Esophagus muscularis mucosa (tissue), 4 donors: ENCODE results near the gene GNG10. TPM values are rescaled to one million over a fixed set of nuclear protein-coding genes. Genes with fewer than 3 reads are reported as not detected.
"Not testable (repeated sequence)": the region's sequence is repeated elsewhere in the genome, so short reads cannot be mapped to it uniquely, and the experiment has no call there.

ENCODE experiments used
- DNase-seq: peaks from one replicate; pipeline ENCODE4 v3.0.0-alpha.2; 2017; ENCODE audit errors: extremely low spot score
- H3K27ac ChIP-seq, 4 donors: fragments of 200-600 bp; sonication (generic); replicated peaks in 1 of 4; 1 replicate in 3 of 4; 2 replicates in 1 of 4; pipeline ENCODE4 v1.5.1; 2016 to 2019; ENCODE audit warnings: mild to moderate bottlenecking in 1 of 4
- H3K27me3 ChIP-seq, 4 donors: fragments of 200-600 bp; sonication (generic); one replicate each; pipeline versions ENCODE4 v1.5.1 to v1.6.0; 2016 to 2019
- H3K36me3 ChIP-seq, 4 donors: fragments of 200-600 bp; sonication (generic); one replicate each; pipeline ENCODE4 v1.5.1; 2016 to 2019
- H3K4me1 ChIP-seq, 4 donors: fragments of 200-600 bp; sonication (generic); one replicate each; pipeline ENCODE4 v1.5.1; 2016 to 2019
- H3K4me3 ChIP-seq, 4 donors: fragments of 200-600 bp; sonication (generic); 1 replicate in 2 of 4; 2 replicates in 2 of 4; pipeline ENCODE4 v1.5.1; 2016 to 2019; ENCODE audit warnings: mild to moderate bottlenecking in 4 of 4, moderate library complexity in 1 of 4
- H3K9me3 ChIP-seq, 4 donors: fragments of 200-600 bp; sonication (generic); 1 replicate in 3 of 4; 2 replicates in 1 of 4; pipeline ENCODE4 v1.5.1; 2016 to 2019
- EP300 ChIP-seq: sonication (generic); formaldehyde crosslinking; IDR thresholded peaks from one replicate; pipeline ENCODE4 v1.6.1; 2017; ENCODE audit warnings: antibody characterized with exemption
- POLR2A ChIP-seq: fragments of 450-650 bp; IDR thresholded peaks from one replicate; pipeline ENCODE4 v1.6.1; 2017; ENCODE audit warnings: antibody characterized with exemption, moderate library complexity, mild to moderate bottlenecking, low read depth
- POLR2AphosphoS5 ChIP-seq, 2 donors: sonication (generic); formaldehyde crosslinking; IDR thresholded peaks; one replicate each; pipeline ENCODE4 v1.6.1; 2017; ENCODE audit warnings: antibody characterized with exemption in 2 of 2
- WGBS: methylation state at CpG from one replicate; pipeline ENCODE4 v1.1.5; 2018; 5-methylcytosine and 5-hydroxymethylcytosine counted together
- intact Hi-C: fragments of 100-400 bp; cut with DNase I; formaldehyde crosslinking; loops from one replicate; pipeline ENCODE4 v1.15.1; 2023
- total RNA-seq, 4 donors: library from RNA; depleted of rRNA; stranded (reverse); fragments of >200 nt; gene quantifications; one replicate each; pipeline versions ENCODE4 v1.1.0 to v1.2.1, GENCODE V29; 2016
- TF ChIP-seq, protein P1 (sequence below), 3 experiments: fragments of 200-600 bp in 2 of 3; fragments of 450-650 bp in 1 of 3; sonication (generic) in 2 of 3; IDR thresholded peaks; one replicate each; pipeline ENCODE4 v1.5.1; 2017 to 2019; ENCODE audit warnings: antibody characterized with exemption in 3 of 3, mild to moderate bottlenecking in 2 of 3, moderate library complexity in 1 of 3

Gene GNG10
- total RNA-seq: 10 to 100 TPM; 28.4 to 94.3 (median 66.1) TPM

DNA sequence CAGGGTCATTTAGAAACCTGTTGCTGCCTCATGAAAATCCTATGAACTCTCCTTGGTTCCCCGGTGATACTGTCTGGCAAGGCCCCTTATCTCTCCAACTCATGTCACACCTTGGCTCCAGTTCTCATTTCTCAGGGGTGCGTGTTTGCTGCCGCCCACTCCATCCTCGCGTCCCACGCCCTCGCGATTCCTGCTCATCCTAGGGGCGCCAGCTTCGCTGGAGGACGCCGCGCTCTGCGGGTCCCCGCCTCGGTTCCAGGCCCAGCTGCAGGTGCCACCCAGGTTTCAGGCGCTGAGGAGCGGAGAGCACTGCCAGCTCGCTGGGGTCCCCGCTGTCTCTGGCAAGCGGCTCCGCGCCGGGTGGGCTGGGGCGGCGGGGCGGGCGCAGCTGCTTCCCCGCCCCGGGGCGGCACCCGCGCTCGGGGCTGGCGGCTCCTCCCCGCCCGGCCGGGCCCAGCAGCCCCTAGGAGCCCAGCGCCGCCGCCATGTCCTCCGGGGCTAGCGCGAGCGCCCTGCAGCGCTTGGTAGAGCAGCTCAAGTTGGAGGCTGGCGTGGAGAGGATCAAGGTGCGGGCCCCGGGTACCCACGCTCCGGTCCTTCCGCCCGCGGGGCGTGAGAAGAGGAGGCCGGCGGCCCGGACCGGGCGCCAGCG is at the start of gene GNG10:
Gene GNG10, plus strand, starts transcription at position 456 of the 652 bp plus-strand sequence. Its CDS starts 30 bp downstream, at position 486.
- H3K27me3 ChIP-seq: no peaks in the 10 kb centered on the region
- WGBS: 0% methylated on average over 1 of the region's 61 CpGs

DNA sequence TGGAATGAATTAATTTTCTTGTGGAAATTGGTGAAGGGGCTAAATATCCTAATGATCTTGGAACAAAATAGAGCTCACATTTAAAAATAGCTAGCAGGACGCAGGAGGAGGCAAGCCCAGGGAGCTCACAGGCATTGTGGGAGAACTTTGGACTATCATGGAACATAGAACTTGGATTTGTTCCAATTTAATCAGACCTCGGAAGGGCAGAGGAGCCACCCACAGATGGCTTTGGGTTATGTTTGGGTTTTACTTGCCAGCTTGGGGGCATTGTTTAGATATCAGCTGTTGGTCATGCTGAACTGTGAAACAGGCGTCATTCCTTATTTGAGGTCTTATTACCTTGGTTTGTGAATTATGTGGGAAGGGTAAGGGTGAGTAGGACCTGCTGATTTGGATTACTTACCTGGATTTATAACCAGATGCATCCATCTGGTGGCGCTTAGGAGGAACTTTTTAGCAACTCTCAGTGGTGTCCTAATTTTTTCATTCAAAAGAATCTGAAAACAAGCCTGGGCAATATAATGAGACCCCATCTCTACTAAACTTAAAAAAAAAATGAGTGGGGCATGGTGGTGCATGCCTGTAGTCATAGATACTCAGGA is 47.9 kb upstream of the GNG10 start:
- no peak overlapping the region for H3K27ac ChIP-seq
- intact Hi-C loops: no loop called here
- H3K36me3 ChIP-seq: no peaks in the 10 kb centered on the region
- no peaks in the 10 kb centered on the region for H3K4me1 ChIP-seq
- H3K4me3 ChIP-seq: no peak overlapping the region
- WGBS: 33% methylated on average over 4 of the region's 4 CpGs
- H3K9me3 ChIP-seq: no peaks in the 10 kb centered on the region
- no peak for DNase-seq
- no peak for TF ChIP-seq EP300
- no peak for TF ChIP-seq POLR2AphosphoS5 (IDR thresholded peaks at IDR 0.05)
- TF ChIP-seq, protein P1, sequence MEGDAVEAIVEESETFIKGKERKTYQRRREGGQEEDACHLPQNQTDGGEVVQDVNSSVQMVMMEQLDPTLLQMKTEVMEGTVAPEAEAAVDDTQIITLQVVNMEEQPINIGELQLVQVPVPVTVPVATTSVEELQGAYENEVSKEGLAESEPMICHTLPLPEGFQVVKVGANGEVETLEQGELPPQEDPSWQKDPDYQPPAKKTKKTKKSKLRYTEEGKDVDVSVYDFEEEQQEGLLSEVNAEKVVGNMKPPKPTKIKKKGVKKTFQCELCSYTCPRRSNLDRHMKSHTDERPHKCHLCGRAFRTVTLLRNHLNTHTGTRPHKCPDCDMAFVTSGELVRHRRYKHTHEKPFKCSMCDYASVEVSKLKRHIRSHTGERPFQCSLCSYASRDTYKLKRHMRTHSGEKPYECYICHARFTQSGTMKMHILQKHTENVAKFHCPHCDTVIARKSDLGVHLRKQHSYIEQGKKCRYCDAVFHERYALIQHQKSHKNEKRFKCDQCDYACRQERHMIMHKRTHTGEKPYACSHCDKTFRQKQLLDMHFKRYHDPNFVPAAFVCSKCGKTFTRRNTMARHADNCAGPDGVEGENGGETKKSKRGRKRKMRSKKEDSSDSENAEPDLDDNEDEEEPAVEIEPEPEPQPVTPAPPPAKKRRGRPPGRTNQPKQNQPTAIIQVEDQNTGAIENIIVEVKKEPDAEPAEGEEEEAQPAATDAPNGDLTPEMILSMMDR (IDR thresholded peaks at IDR 0.05): no peak
- TF ChIP-seq POLR2A: no peak
- H3K27me3 ChIP-seq: peaks cover 0 to 28% (median 0%) of the 10 kb centered on the region in 4 donors

More for the DNA sequence above, at the start of gene GNG10:
- no peak for DNase-seq
- Histone ChIP-seq H3K9me3 (no peaks in the 10 kb centered on the region), H3K4me1 (peaks cover 13 to 23% (median 19%) of the 10 kb centered on the region in 4 donors), H3K36me3 (peaks cover 0 to 4% (median 0%) of the 10 kb centered on the region in 4 donors), H3K4me3 (peak within 1 kb of the TSS; percentile 65 to 96 (median 83)), H3K27ac (peak within 1 kb of the TSS; percentile 75 to 88 (median 84))
- TF ChIP-seq POLR2A (no peak), POLR2AphosphoS5 (IDR thresholded peaks at IDR 0.05) (peak in 1 of 2 donors; percentile 50), EP300 (no peak)
- TF ChIP-seq, protein P1 (IDR thresholded peaks at IDR 0.05): no peak
- intact Hi-C loops: no loop called here

DNA sequence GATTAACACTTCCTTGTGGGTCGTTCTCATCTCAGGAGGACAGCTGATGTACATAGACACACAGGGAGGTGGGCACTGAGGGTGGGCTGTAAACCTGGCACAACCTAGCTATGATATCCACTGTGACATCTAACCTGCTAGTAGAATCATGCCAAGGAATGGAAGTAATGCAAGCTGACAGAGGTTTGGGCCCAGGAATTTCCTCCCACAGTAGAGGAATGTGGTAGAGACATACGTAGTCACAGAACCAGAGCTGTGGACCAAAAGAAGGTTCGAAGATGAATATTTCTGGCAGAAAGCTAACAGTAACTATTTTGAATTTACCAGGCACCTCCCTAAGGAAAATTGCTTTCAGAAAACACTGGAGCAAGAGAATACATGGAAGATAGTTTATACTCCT is 45.5 kb upstream of the GNG10 start:
- H3K27ac ChIP-seq: no peak overlapping the region
- no peaks in the 10 kb centered on the region for H3K4me1 ChIP-seq
- H3K9me3 ChIP-seq: no peaks in the 10 kb centered on the region
- H3K36me3 ChIP-seq: no peaks in the 10 kb centered on the region
- WGBS: 47% methylated on average over 3 of the region's 3 CpGs
- DNase-seq: no peak
- TF ChIP-seq EP300 (no peak), POLR2A (no peak), POLR2AphosphoS5 (IDR thresholded peaks at IDR 0.05) (no peak)
- TF ChIP-seq, protein P1 (IDR thresholded peaks at IDR 0.05): no peak
- no peak overlapping the region for H3K4me3 ChIP-seq
- intact Hi-C loops: no loop called here
- H3K27me3 ChIP-seq: peaks cover 0 to 21% (median 0%) of the 10 kb centered on the region in 4 donors

DNA sequence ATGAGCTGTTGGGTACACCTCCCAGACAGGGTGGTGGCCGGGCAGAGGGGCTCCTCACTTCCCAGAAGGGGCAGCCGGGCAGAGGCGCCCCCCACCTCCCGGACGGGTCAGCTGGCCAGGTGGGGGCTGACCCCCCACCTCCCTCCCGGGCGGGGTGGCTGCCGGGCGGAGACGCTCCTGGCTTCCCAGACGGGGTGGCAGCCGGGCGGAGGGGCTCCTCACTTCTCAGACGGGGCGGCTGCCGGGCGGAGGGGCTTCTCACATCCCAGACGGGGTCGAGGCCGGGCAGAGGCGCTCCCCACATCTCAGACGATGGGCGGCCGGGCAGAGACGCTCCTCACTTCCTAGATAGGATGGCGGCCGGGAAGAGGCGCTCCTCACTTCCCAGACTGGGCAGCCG is 44.1 kb upstream of the GNG10 start:
- H3K27me3 ChIP-seq: peaks cover 0 to 13% (median 0%) of the 10 kb centered on the region in 4 donors
- 100% methylated on average over 5 of the region's 29 CpGs for WGBS
- H3K9me3 ChIP-seq, H3K4me3 ChIP-seq, H3K27ac ChIP-seq, DNase-seq, intact Hi-C loops, H3K4me1 ChIP-seq, H3K36me3 ChIP-seq: not testable (repeated sequence)

DNA sequence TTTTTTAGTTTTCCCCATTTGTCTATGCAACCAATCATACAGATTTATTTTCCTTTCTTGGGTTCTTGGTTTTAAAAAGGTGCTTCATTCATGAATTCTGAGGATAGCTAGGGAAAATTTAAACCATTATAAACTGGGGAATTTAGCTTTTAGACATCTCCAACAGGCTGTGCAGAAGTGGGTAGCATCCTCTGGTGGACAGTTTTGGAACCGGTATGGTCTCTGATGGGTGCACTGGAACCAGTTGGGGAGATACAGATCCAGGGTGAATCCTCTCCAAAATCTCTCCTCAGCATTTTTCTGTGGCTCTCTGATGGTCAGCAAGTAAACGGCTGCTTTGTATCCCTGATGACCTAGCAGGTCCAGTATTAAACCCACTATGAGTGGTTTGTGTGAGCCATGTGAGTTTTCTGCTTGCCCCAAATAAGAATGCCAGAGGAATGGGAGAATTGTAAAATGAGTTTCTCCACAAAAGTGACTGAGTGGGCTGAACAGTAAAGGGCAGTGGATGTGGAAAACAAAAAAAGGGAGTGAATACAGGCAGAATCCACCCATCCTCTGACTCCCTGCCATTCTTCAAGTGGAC is 39.4 kb upstream of the GNG10 start:
- 18% methylated on average over 2 of the region's 2 CpGs for WGBS
- intact Hi-C loops: loop anchor here (2.0 kb wide), 1 partner anchor 23 kb away; the partner anchor contains the start of gene PTGR1
- H3K4me3 ChIP-seq: no peak overlapping the region
- no peak for DNase-seq
- H3K9me3 ChIP-seq: no peaks in the 10 kb centered on the region
- H3K36me3 ChIP-seq: no peaks in the 10 kb centered on the region
- peaks cover 0 to 2% (median 0%) of the 10 kb centered on the region in 4 donors for H3K4me1 ChIP-seq
- no peak overlapping the region for H3K27ac ChIP-seq
- peaks cover 0 to 5% (median 0%) of the 10 kb centered on the region in 4 donors for H3K27me3 ChIP-seq
- TF ChIP-seq, protein P1 (IDR thresholded peaks at IDR 0.05): peak; percentile 72 to 87 (median 86)
- no peak for TF ChIP-seq EP300
